ENCODE results near the gene CRYGB. TPM values are rescaled to one million over a fixed set of nuclear protein-coding genes. Genes with fewer than 3 reads are reported as not detected.
A peak's percentile ranks its signal among the peaks of the same experiment; 100 is the strongest.
"Not testable (repeated sequence)": the region's sequence is repeated elsewhere in the genome, so short reads cannot be mapped to it uniquely, and the experiment has no call there.

CRYGB gene
- total and polyA plus RNA-seq, 2 of the 4 experiments (the other 2 are of a cell fraction) = not detected

GRCh38 chr2:208124013-208124715, 21.8 kb downstream of the CRYGB start, which contains the start of gene CRYGD:
Gene CRYGD (minus strand): TSS chr2:208124524. CDS start chr2:208124473, 51 bp downstream.
- POLR2A ChIA-PET (ENCODE audit: unreplicated experiment); CTCF ChIA-PET; H2BK20ac ChIP-seq (ENCODE audit: low read depth, low read length); H3K79me1 ChIP-seq (ENCODE audit: low read depth in 1 of 2, low read length in 2 of 2); H3K36me3 ChIP-seq (ENCODE audit: control insufficient read depth, insufficient read depth, low read length); H2AFZ ChIP-seq (replicated peaks; ENCODE audit: low read length, poor library complexity); H3K18ac ChIP-seq (ENCODE audit: low read depth, low read length); H3K9me1 ChIP-seq (ENCODE audit: insufficient read depth, low read length); H4K20me1 ChIP-seq (ENCODE audit: insufficient read depth, low read length); H3K4me1 ChIP-seq (ENCODE audit: control insufficient read depth, insufficient read depth, low read length); H3K4me3 ChIP-seq (ENCODE audit: insufficient read depth, low read depth, low read length); H4K91ac ChIP-seq (ENCODE audit: insufficient read depth, low read depth, low read length); H3K14ac ChIP-seq (replicated peaks; ENCODE audit: low read depth, low read length); H2AK5ac ChIP-seq (ENCODE audit: low read depth, low read length); H3K56ac ChIP-seq (ENCODE audit: extremely low read depth, insufficient read depth, low read length); H3K4me2 ChIP-seq (ENCODE audit: low read depth, low read length); H4K5ac ChIP-seq (ENCODE audit: low read depth, low read length); DNase-seq; H2BK15ac ChIP-seq (ENCODE audit: low read depth, low read length); BruUV-seq (replicated peaks); H3K9ac ChIP-seq (ENCODE audit: low read depth, low read length); H2AK9ac ChIP-seq (replicated peaks; ENCODE audit: low read depth, low read length, poor library complexity); H2BK5ac ChIP-seq (ENCODE audit: low read depth, low read length, poor library complexity, severe bottlenecking); H3K27ac ChIP-seq (ENCODE audit: insufficient read depth, low read length); H2BK120ac ChIP-seq (ENCODE audit: low read depth, low read length); H3K9me3 ChIP-seq (ENCODE audit: control insufficient read depth, insufficient read depth, low read length); H4K8ac ChIP-seq (ENCODE audit: low read depth in 2 of 2, low read length in 2 of 2); in situ Hi-C loops (cut with MboI; ENCODE audit: low sequenced_read_pairs); H3K4ac ChIP-seq (ENCODE audit: low read depth, low read length); dilution Hi-C loops (cut with HindIII; ENCODE audit: low sequenced_read_pairs, unreplicated experiment); H3K23ac ChIP-seq (ENCODE audit: low read depth, low read length); intact Hi-C loops (cut with micrococcal nuclease): not testable (repeated sequence)
- WGBS, 2 experiments (ENCODE audit: extremely low coverage in 2 of 2, insufficient read length in 1 of 2) = 8% methylated on average over 13 of the region's 46 CpGs; no CpG with 5 or more reads in 1 of the 2 experiments
- peak; percentile 46; the same call in 1 of the 2 replicates for ATAC-seq (ENCODE audit: low read depth)
- H3K27me3 ChIP-seq (ENCODE audit: control insufficient read depth, insufficient read depth, low read length) = peaks cover 16% of the 10 kb centered on the region

All from IMR-90 (cell line).